ENCODE measurements around the gene RBP2. TPM values are rescaled to one million over a fixed set of nuclear protein-coding genes. Genes with fewer than 3 reads are reported as not detected.
"Not testable (repeated sequence)": the region's sequence is repeated elsewhere in the genome, so short reads cannot be mapped to it uniquely, and the experiment has no call there.

RBP2 gene
- total and polyA plus RNA-seq, 3 experiments from 2014 or later, result not detected

DNA sequence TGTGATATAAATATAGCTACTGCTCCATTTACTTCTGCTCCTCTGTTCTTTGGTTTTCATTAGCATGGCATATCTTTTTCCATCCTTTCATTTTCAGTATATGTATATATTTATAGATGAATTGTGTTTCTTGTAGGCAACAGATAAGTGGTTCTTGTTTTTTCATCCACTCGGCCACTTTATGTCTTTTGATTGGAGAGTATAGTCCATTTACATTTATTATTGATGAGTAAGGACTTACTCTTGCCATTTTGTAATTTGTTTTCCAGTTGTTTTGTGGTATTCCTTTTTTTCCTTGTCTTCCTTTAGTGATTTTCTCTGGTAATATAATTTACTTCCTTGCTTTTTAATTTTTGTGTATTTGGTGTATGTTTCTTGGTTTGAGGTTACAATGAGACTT lies 60.0 kb downstream of the RBP2 start:
- H3K27me3 ChIP-seq (ENCODE audit: insufficient read depth, low read length, poor library complexity, severe bottlenecking), result no peaks in the 10 kb centered on the region
- H3K27ac ChIP-seq (ENCODE audit: low read depth, low read length), result no peak overlapping the region
- H3K4me3 Mint-ChIP-seq, result no peak overlapping the region
- no peaks in the 10 kb centered on the region for H3K36me3 ChIP-seq (ENCODE audit: insufficient read depth, low read length)
- no peak overlapping the region for H3K27ac Mint-ChIP-seq
- H3K27me3 Mint-ChIP-seq, result peaks cover 0 to 3% of the 10 kb centered on the region in 2 donors
- H3K9me3 ChIP-seq (ENCODE audit: low read length), result no peaks in the 10 kb centered on the region
- no peaks in the 10 kb centered on the region for H3K4me1 Mint-ChIP-seq
- H3K4me3 ChIP-seq (ENCODE audit: low read length), result no peak overlapping the region
- DNase-seq, result no peak
- POLR2A ChIA-PET, result no interaction called here
- peaks cover 2 to 69% (median 6%) of the 10 kb centered on the region in 3 donors for H3K36me3 Mint-ChIP-seq
- H3K4me1 ChIP-seq (ENCODE audit: insufficient read depth, low read length), result no peaks in the 10 kb centered on the region
- peaks cover 47 to 66% (median 64%) of the 10 kb centered on the region in 5 donors for H3K9me3 Mint-ChIP-seq
- CTCF ChIA-PET, result no interaction called here

DNA sequence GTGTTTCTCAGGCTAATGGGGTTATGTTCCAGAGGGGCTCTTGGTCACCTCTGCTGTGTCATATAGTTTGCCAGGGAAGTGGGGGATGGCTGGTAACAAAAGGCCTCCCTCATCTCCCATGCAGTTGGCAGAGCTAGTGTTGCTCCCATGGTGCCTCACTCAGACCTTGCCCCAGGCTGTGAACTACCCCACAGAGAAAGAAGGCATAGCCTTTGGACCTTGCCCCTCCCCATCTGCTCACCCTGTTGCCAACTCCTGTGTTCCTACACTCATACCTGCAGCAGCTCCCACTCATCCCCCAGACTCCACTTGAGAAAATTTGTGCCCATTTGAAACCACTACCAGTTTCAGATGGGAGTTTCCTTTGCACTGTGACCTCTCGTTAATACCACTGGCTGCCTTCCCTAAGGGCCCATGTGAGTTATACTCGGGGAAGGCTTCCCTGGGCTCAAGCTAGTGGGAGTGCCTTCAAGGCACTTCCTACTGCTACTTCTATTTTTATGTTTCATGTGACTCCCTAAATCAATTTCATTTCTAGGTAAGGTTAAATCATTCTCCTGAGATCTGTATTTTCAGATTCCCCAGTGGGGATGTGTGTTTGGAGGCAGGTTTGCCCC lies 61.6 kb downstream of the RBP2 start:
- ChIA-PET CTCF (no interaction called here), POLR2A (no interaction called here)
- Mint-ChIP-seq H3K9me3 (peaks cover 53 to 80% (median 77%) of the 10 kb centered on the region in 5 donors), H3K27me3 (peaks cover 0 to 3% of the 10 kb centered on the region in 2 donors), H3K36me3 (peaks cover 1 to 69% (median 6%) of the 10 kb centered on the region in 3 donors), H3K4me3 (no peak overlapping the region), H3K27ac (no peak overlapping the region), H3K4me1 (no peaks in the 10 kb centered on the region)
- no peak for DNase-seq
- no peaks in the 10 kb centered on the region for H3K36me3 ChIP-seq (ENCODE audit: insufficient read depth, low read length)
- H3K27me3 ChIP-seq (ENCODE audit: insufficient read depth, low read length, poor library complexity, severe bottlenecking), result no peaks in the 10 kb centered on the region
- no peaks in the 10 kb centered on the region for H3K4me1 ChIP-seq (ENCODE audit: insufficient read depth, low read length)
- H3K9me3 ChIP-seq (ENCODE audit: low read length), result no peaks in the 10 kb centered on the region
- H3K27ac ChIP-seq (ENCODE audit: low read depth, low read length), result no peak overlapping the region
- no peak overlapping the region for H3K4me3 ChIP-seq (ENCODE audit: low read length)

DNA sequence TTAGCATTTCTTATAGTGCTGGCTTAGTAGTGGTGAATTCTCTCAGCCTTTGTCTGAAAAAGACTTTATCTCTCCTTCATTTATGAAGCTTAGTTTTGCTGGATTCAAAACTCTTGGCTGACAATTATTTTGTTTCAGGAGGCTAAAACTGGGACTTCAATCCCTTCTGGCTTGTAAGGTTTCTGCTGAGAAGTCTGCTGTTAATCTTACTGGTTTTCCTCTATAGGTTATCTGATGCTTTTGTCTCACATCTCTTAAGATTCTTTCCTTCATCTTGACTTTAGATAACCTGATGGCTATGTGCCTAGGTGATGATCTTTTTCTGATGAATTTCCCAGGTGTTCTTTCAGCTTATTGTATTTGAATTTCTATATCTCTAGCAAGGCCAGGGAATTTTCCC lies 63.4 kb downstream of the RBP2 start:
- H3K4me1 ChIP-seq (ENCODE audit: insufficient read depth, low read length); H3K4me3 Mint-ChIP-seq; CTCF ChIA-PET; POLR2A ChIA-PET; H3K27ac ChIP-seq (ENCODE audit: low read depth, low read length); H3K27ac Mint-ChIP-seq; DNase-seq; H3K4me3 ChIP-seq (ENCODE audit: low read length); H3K4me1 Mint-ChIP-seq; H3K36me3 ChIP-seq (ENCODE audit: insufficient read depth, low read length); H3K9me3 ChIP-seq (ENCODE audit: low read length); H3K27me3 ChIP-seq (ENCODE audit: insufficient read depth, low read length, poor library complexity, severe bottlenecking); H3K27me3 Mint-ChIP-seq: not testable (repeated sequence)
- Mint-ChIP-seq H3K36me3 (peaks cover 1 to 66% (median 6%) of the 10 kb centered on the region in 3 donors), H3K9me3 (peaks cover 55 to 96% (median 92%) of the 10 kb centered on the region in 5 donors)

Other genes with a start within 250 kb of the RBP2 start
- gene MRPS22, start 132.5 kb downstream of the RBP2 start, total RNA-seq, result 10 to 100 TPM; 66.9 to 68.6 TPM
- gene MRPS22, start 132.5 kb downstream of the RBP2 start, polyA plus RNA-seq, result 34.7 TPM
- gene COPB2, start 86.9 kb downstream of the RBP2 start, total RNA-seq, result 10 to 100 TPM; 91.8 to 92.9 TPM
- gene COPB2, start 86.9 kb downstream of the RBP2 start, polyA plus RNA-seq, result 64.0 TPM
- gene RBP1, start 63.2 kb upstream of the RBP2 start, total RNA-seq, result not detected
- not detected for gene RBP1, start 63.2 kb upstream of the RBP2 start, polyA plus RNA-seq
- gene NMNAT3, start 201.5 kb upstream of the RBP2 start, total RNA-seq, result 1 to 10 TPM; 1.9 to 2.1 TPM
- gene NMNAT3, start 201.5 kb upstream of the RBP2 start, polyA plus RNA-seq, result 2.6 TPM

All from CD8-positive, alpha-beta memory T cell (primary cell).